Measurements from ENCODE around the gene ERCC6.

DNA sequence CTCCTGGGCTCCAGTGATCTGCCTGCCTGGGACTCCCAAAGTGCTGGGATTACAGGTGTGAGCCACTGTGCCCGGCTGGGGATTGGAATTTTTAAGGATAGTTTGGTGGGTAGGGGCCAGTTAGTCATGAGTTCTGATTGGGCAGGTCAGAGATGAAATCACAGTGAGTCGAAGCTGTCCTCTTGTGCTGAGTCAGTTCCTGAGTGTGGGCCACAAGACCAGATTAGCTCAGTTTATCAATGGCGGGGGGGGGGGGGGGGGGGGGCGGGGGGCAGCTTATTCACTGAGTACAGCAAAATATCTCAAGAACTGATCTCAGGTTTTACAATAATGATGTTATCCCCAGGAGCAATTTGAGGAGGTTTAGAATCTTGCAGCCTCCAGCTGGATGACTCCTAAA, 11.6 kb upstream of the ERCC6 start:
- TF ChIP-seq, protein P1, sequence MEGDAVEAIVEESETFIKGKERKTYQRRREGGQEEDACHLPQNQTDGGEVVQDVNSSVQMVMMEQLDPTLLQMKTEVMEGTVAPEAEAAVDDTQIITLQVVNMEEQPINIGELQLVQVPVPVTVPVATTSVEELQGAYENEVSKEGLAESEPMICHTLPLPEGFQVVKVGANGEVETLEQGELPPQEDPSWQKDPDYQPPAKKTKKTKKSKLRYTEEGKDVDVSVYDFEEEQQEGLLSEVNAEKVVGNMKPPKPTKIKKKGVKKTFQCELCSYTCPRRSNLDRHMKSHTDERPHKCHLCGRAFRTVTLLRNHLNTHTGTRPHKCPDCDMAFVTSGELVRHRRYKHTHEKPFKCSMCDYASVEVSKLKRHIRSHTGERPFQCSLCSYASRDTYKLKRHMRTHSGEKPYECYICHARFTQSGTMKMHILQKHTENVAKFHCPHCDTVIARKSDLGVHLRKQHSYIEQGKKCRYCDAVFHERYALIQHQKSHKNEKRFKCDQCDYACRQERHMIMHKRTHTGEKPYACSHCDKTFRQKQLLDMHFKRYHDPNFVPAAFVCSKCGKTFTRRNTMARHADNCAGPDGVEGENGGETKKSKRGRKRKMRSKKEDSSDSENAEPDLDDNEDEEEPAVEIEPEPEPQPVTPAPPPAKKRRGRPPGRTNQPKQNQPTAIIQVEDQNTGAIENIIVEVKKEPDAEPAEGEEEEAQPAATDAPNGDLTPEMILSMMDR (IDR thresholded peaks at IDR 0.05; ENCODE audit: low read depth, low read length): no peak
- TF ChIP-seq POLR2A (IDR thresholded peaks at IDR 0.05; ENCODE audit: extremely low read depth, insufficient read length): no peak
- TF ChIP-seq, protein P2, sequence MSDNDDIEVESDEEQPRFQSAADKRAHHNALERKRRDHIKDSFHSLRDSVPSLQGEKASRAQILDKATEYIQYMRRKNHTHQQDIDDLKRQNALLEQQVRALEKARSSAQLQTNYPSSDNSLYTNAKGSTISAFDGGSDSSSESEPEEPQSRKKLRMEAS (IDR thresholded peaks at IDR 0.05; ENCODE audit: low read depth, low read length): no peak
